ENCODE results near the gene MDP1.
"Not testable (repeated sequence)": the region's sequence is repeated elsewhere in the genome, so short reads cannot be mapped to it uniquely, and the experiment has no call there.

Gene MDP1

GRCh38 chr14:24206260-24207103 is 9.4 kb downstream of the MDP1 start:
- TF ChIP-seq CTCF (IDR thresholded peaks at IDR 0.05; ENCODE audit: extremely low read depth, insufficient read depth, missing control alignments), result no peak
- in situ Hi-C loops (cut with MboI; ENCODE audit: low pct_unique_long_range_greater_than_20kb, low sequenced_read_pairs, unreplicated experiment), result no loop called here
- no peak for DNase-seq (ENCODE audit: low spot score)

GRCh38 chr14:24204163-24205146 is 11.4 kb downstream of the MDP1 start:
- DNase-seq (ENCODE audit: low spot score), result no peak
- in situ Hi-C loops (cut with MboI; ENCODE audit: low pct_unique_long_range_greater_than_20kb, low sequenced_read_pairs, unreplicated experiment), result no loop called here
- no peak for TF ChIP-seq CTCF (IDR thresholded peaks at IDR 0.05; ENCODE audit: extremely low read depth, insufficient read depth, missing control alignments)

DNA sequence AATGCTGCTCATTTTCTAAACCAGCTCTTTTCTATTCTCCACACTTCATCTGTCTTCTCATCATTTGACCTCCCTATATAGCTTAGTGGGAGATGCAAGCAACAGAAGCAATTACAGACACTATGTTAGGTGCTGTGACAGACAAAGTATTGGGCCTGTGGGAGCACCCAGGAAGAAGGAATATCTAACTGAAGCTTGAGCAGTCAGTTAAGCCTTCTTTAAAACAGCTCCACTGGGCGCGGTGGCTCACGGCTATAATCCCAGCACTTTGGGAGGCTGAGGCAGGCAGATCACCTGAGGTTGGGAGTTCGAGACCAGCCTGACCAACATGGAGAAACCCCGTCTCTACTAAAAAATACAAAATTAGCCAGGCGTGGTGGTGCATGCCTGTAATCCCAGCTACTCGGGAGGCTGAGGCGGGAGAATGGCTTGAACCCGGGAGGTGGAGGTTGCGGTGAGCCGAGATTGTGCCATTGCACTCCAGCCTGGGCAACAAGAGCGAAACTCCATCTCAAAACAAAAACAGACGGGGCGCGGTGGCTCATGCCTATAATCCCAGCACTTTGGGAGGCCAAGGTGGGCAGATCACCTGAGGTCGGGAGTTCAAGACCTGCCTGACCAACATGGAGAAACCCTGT is 12.5 kb downstream of the MDP1 start:
- DNase-seq (ENCODE audit: low spot score); in situ Hi-C loops (cut with MboI; ENCODE audit: low pct_unique_long_range_greater_than_20kb, low sequenced_read_pairs, unreplicated experiment): not testable (repeated sequence)

GRCh38 chr14:24202538-24202937 is 13.3 kb downstream of the MDP1 start:
- DNase-seq (ENCODE audit: low spot score); in situ Hi-C loops (cut with MboI; ENCODE audit: low pct_unique_long_range_greater_than_20kb, low sequenced_read_pairs, unreplicated experiment): not testable (repeated sequence)

GRCh38 chr14:24198814-24199524 is 16.9 kb downstream of the MDP1 start:
- DNase-seq (ENCODE audit: low spot score), result no peak
- in situ Hi-C loops (cut with MboI; ENCODE audit: low pct_unique_long_range_greater_than_20kb, low sequenced_read_pairs, unreplicated experiment), result no loop called here
- no peak for TF ChIP-seq CTCF (IDR thresholded peaks at IDR 0.05; ENCODE audit: extremely low read depth, insufficient read depth, missing control alignments)

- in situ Hi-C loops (cut with MboI; ENCODE audit: low pct_unique_long_range_greater_than_20kb, low sequenced_read_pairs, unreplicated experiment), result no loop called here
- no peak for DNase-seq (ENCODE audit: low spot score)
- TF ChIP-seq CTCF (IDR thresholded peaks at IDR 0.05; ENCODE audit: extremely low read depth, insufficient read depth, missing control alignments), result no peak
These were observed 18.8 kb downstream of the MDP1 start for GRCh38 chr14:24197056-24197450.
